Fibroblast of lung (primary cell): ENCODE measurements around the gene PTBP2.

Source experiments
- CTCF ChIP-seq, 2 donors: IDR thresholded peaks in 1 of 2; conservative IDR thresholded peaks in 1 of 2; 1 replicate in 1 of 2; 2 replicates in 1 of 2; pipeline ENCODE4 v1.5.1; 2011 to 2012; ENCODE audit warnings: low read length in 2 of 2, control low read depth in 1 of 2, inconsistent platforms in 1 of 2, low read depth in 1 of 2, mild to moderate bottlenecking in 1 of 2
- EZH2 ChIP-seq: IDR thresholded peaks from 2 replicates; pipeline ENCODE4 v1.5.1; 2012; ENCODE audit warnings: low read length, control low read depth, mild to moderate bottlenecking; ENCODE audit errors: missing control alignments

GRCh38 chr1:96684744-96685143 is 36.8 kb upstream of the PTBP2 start:
- TF ChIP-seq CTCF (conservative IDR thresholded peaks at IDR 0.05 in 1 of 2, IDR thresholded peaks at IDR 0.05 in 1 of 2; ENCODE audit: low read depth in 1 of 2, low read length in 2 of 2) (no peak), EZH2 (no peak)
